ENCODE results near the gene KSR1.

GRCh38 chr17:27622986-27623385 is 166.7 kb downstream of the KSR1 start:
- no peak for TF ChIP-seq EZH2 (IDR thresholded peaks at IDR 0.05; ENCODE audit: insufficient read depth, poor library complexity, severe bottlenecking)
- no peak for TF ChIP-seq EZH2phosphoT487 (IDR thresholded peaks at IDR 0.05; ENCODE audit: insufficient read depth, low read depth)

Measured in GM23248 (cell line).